ENCODE data around the gene GLI3.

- TF ChIP-seq POLR2A (IDR thresholded peaks at IDR 0.05) (no peak), CTCF (IDR thresholded peaks at IDR 0.05) (no peak), EP300 (IDR thresholded peaks at IDR 0.05) (no peak)
Observed at GRCh38 chr7:42250411-42250810, 13.4 kb upstream of the GLI3 start.

Measured in tibial nerve (tissue), 4 donors.